Measurements from ENCODE around the gene STX16.
A peak's percentile ranks its signal among the peaks of the same experiment; 100 is the strongest.

STX16 gene, protein sequence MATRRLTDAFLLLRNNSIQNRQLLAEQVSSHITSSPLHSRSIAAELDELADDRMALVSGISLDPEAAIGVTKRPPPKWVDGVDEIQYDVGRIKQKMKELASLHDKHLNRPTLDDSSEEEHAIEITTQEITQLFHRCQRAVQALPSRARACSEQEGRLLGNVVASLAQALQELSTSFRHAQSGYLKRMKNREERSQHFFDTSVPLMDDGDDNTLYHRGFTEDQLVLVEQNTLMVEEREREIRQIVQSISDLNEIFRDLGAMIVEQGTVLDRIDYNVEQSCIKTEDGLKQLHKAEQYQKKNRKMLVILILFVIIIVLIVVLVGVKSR

DNA sequence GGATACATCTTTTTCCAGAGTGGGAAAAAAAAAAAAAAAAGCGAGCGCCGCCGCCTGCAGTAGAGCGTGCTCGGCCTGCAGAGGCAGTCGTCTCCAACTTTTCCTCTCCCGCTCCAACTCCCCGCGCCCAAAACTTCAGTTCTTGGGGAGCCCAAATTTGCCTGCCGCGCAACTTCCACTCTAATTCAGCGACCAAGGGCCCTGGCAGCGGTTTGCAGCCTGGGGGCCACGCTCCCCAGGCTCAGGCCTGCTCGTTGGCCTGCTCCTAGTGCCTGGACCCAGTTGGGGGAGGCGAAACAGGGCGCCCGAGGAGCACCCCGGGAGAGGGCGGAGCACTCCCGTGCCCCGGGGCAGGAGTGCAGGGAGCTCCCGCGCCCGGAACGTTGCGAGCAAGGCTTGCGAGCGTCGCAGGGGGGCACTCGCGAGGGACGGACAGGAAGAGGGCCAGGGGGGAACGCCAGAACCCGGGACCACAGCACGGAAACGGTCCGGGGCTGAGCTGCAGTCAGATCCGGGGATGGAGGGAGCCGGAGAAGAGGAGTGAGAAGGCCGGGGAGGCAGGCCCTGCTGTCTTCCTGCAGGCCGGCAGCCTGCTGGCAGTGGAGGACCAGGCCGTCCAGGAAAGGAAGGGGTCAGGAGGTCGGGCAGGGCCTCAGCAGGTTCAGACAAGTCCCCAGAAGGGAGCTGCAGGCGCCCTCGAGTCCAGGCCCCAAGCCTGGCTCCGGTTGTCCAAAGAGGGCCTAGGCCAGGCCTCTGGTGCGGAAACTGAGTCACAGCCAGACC, at the start of gene STX16:
Gene STX16, plus strand, starts transcription at position 508 of the 783 bp plus-strand sequence. CDS start 724 bp downstream, outside the sequence.
- DNase-seq = peak; percentile 88 to 95 (median 94)

DNA sequence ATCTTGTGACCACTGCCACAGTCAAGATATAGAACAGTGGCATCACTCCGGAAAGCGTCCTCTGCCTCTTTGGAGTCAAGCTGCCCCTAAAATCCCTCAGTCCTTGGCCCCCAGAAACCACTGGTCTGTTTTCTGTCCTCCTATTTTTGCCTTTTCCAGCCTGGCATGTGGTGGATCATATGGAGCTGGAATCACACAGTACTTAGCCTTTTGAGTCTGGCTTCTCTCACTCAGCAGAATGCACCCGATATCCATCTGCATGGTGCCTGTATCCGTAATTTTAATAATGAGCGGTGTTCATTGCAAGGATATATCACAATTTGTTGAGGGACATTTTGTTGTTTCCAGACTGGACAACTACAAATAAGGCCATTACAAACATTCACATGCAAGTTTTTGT, 49.0 kb upstream of the STX16 start:
- no peak for DNase-seq

DNA sequence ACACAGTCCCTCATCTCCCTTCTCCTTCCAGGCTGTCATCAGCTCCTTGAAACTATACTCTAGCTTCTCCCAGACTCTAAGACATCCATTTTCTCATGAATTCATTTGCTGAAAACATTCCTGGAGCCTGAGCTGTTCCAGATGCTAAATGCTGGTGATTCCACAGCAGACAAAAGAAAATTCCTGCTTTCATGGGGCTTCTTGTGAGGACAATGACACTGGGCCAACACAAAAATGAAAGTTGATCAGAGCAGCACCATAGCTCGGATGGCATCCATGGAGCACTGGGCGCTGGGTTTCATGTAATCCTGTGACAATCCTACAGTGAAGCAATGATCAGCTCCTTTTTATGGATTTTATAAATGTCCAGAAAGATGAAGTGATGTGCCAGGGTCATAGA, 47.4 kb upstream of the STX16 start:
- DNase-seq = no peak

DNA sequence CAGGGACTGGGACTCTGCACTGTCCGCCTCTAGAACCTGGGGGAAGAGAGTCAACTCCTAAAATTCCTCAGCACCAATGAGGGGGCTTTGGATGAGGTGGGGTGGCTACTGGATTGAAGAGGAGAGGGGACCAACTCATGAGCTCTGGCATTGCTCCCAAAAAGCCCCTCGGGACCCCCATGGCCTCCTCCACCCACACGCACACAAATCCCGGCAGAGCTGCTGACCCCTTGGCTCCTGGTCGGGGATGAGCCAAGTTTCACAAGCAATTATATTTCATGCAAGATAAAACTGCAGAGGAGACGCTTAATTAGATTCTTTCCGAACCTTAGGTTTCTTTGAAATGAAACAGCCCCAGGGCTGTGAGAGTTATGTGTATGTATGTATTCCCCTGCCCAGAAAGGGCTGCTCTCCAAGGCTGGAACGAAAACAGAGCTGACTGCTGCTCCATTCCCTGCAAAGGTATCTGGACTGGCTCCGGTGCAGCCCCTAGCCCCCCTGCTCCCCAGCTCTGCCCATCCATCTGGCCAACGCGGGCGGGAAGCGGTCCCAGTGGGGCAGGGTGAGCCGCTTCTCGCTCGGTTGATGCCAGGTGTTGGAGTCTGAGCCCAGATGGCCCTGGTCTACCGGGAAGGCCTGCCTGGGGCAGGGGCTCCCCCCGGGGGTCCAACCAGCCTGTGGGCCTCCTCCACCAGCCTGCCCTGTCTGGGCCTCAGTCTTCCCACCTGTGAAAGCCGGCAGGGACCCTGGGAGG, 46.8 kb upstream of the STX16 start:
- no peak for DNase-seq

DNA sequence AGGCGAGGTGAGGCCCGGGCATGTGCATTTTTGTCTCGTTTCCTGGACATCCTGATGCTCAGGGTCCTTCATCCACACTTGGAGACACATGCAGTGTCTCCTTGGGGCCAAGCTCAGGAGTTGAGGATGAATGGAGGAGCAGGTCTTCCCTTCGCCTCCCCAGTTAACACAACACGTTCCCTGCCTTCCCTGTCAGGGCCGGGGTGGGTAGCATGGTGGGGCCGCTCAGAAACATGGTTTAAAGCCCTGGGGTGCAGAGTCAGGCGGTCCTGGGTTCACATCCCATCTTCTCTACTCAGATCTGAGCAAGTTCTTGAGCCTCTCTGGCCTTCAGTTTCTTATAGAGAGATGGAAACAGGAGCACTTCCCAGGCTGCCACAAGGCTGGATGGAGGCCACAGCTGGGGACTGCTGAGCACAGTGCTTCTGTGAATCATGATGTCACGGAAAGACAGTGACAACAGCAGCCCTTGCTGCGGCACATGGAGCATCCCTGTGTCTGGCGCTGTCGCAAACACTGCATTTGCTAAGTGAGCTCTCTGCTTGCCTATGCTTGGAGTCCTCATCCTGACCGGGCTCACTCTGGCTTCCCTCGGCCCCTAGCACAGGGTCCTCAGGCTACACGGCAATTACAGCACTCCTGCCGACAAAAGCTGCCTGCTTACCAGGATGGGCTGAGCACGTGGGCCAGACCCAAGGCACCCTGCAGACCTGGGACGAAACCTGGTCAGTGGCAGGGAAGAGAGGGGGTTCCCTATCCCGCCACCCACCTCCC, 45.6 kb upstream of the STX16 start:
- no peak for DNase-seq

DNA sequence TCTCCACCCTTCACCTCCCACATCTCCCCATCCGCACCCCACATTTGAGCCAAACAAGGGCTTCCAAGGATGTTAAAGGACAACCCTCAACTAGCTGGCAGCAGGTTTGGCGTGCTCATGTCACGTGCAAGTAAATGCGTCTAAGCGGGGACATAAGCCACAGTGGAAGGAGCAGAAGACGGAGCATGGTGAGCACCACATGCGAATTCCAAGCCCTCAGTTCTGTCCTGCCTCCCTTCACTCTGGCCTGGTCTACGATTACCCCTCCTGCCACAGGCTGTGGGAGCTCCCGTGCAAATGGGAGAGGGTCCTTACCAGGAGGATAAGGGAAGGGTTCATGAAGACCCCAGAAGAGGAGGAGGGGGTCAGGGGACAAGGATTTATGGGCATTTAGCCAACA, 44.9 kb upstream of the STX16 start:
- no peak for DNase-seq

DNA sequence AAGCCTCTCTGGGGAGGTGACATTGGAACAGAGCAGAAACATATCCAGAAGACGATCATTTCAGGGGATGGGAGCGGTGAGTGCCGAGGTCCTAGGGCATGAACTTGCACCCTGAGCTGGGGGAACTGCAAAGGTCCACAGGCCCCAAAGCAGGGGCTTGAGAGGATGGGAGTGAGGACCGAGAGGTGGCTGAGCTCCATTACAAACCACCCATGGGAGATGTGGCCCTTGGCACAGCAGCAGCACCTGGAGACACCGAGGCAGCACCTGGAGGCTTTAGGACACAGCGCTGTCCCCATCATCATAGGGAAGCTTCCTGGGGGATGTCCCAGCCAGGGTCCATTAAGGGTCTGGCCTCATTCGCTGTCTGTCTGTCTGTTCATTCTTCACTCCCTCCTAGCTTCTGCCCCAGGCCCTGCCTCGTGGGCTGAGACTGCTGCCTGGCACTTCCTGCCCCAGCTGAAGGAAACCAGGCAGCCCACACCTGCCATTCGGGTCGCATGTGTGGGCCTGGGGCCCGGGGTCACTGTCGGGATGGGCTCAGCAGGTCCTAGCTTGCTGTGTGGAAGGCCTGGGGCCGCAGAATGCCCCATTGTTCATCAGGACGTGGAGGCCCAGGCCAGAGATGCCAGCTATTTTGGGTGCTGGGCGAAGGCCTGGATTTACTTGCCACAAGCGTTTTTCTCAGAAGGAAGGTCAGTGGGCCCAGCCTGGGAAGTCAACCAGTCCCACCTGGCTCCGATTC, 42.8 kb upstream of the STX16 start:
- DNase-seq = no peak

DNA sequence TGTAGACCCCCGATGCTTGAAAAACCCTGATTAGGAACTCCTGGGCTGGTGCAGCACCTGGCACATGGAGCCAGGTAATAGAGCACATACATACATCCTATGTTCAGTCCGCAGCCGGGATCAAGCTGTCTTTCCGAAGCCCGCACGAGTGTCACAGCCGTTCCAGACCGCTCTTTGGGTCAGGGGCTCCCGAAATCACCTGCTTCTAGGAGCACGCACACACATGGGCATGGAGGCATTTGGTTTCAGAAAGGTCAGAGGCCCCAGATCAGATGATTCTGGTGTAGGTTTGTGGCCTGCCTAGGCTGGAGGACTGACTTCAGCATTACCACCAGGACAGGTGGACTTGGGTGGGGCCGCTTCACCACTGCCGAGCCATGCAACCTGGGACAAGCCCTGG, 42.1 kb upstream of the STX16 start:
- no peak for DNase-seq

DNA sequence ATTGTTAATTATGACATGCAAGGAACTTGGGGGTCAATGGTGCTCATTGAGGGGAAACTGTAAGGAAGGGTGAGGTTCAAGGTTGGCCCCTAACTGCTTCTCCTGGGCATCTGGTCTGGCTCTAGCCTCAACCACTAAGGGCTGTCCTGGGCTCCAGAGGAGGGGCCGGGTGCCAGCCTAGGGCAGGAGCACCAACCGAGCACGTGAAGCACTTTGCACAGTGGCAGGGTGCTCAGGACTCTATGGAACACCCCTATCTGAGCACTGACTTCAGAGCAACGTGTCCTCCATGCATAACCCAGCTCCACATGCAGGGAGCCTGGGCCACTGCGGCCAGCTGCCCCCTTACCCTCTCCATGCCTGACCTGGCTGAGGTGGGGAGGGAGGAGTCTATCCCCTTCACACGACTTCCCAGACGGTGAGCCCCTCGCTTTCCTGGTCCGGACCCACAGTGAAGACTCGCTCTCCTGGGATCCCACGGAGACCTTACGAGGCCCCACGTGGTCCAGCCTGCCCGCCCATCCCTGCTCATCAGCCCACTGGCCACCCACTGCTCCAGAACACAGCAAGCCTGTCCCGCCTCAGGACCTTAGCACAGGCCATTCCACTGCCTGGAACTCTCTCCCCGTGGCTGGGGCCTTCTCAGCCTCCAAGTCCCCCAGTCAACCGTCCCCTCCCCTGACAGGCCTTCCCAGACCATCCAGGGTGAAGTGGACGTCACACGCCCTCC, 40.8 kb upstream of the STX16 start:
- DNase-seq = no peak

DNA sequence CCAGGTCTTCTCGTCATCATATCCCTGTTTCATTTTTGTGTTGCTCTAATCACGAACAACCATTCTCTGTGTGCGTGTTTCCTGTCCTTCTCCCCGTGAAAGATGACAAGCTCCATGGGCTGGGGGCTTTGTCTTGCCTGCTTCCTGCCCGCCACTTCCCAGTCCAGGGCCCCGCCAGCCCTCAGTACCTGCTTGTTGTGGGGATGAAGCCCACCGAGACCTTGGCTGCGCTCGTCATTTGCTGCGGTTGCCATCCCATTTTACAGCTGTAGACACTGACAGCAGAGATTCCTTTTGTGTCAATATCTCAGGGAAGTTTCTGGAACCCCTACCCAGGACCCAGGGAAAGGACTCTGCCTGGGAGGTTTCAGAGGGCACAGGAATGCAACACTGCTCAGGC, 40.3 kb upstream of the STX16 start:
- DNase-seq = no peak

DNA sequence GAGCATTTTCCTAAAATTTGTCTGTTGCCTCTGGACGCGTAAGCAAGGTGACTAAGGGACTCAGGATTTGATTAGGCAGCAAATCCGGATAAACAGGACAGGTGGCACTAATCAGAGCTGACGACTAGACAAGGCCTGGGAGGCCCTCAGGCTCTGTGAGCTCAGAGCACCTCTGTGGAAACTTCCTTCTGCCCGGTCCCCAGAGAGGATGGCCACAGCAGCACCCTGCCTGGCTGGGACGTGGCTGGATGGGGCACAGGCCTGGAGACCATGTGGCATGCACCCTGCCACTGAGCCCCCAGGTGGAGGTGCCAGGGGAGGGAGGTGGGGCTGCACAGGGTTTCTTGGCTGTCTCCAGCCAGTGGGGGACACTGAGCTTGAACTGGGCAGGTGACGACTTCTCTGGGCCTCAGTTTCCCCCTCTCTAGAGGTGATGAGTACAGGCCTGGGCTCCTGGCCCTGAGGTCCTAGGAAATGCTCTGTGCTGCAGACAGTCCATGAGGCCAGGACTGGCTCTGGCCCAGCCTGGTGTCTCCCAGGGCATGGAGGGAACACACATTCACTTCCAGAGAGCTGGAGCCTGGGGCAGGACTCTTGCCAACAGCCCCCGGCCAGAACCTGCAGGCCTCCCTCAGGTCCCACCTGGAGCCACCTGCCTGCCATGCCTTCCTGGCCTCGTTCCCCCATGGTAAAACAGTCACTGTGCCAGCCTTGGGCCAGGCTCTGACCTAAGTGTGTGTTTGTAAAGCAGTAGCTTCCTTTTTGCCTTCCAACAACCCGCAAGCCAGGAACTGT, 39.6 kb upstream of the STX16 start:
- DNase-seq = no peak

DNA sequence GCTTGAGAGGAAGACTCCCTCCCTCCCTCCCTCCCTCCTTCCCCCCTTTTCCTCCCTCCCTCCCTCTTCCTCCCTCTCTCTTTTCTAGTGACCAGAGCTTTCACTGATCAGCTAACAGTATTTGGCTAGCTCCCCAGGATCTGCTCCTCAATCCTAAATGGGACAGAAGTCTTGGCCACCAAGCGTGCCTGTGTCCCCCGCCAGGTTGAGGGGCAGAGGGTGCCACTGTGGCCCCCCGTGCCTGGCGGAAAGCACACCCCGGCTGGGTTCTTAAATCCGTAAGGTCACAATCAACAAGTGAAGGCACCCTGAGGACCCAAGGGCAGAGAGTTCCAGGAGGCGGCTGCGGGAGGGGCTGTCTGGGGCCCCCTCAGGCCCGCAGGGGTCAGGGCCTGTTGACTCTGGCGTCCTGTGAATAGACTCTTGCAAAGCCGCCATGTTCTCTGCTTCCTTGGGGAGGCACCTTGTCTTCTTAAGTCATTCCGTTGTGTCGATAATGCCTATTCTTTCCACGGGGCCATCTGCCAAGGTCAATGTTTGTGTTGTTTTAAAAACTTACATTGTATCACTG, 38.9 kb upstream of the STX16 start:
- DNase-seq = no peak

DNA sequence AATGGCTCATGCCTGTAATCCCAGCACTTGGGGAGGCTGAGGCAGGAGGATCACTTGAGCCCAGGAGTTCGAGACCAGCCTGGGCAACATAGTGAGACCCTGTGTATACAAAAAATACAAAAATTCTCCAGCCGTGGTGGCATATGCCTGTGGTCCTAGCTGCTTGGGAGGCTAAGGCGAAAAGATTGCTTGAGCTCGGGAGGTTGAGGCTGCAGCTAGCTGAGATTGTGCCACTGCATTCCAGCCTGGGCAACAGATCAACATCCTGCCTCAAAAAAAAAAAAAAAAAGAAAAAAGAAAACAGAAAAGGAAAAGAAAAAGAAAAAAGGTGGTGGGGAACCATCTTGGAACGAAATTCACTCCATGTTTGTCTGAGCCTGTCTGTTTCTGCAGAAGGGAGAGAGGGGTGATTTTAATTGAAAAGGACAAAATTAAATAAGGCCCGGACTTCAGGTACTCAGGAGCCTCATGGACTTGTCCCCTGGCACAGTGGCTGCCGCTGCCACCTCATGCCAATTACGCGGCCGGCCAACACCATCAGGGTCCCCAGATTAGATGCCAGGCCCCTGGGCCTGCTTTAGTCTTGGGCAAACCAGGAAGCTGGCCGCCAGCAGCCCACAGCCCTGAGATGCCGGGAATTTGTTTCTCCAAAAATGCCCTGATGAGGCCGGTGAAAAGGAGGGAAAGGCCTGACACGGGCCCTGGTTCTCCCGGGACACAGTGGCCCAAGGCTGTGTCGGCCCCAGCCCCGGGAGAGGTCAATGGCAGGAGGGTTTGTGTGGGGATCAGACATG, 37.8 kb upstream of the STX16 start:
- DNase-seq = no peak

DNA sequence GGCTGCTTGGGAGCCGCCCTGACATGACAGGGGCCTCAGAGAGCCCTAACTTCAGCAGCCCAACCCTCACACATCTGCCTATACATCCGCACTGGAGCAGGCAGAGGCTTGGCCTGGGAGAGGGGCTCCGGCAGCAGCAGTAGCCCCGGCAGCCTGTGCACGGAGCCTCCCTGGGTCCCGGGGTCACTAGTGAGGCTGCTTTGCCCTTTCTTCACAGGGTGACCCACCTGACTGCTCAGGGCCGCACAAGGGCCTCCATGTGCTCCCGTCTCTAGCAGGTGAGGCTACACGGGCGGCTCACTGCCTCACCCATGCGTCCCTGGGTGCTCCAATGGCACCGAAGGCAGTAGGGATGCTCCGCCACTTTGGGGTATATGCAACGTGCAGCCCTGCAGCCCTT, 36.7 kb upstream of the STX16 start:
- no peak for DNase-seq

DNA sequence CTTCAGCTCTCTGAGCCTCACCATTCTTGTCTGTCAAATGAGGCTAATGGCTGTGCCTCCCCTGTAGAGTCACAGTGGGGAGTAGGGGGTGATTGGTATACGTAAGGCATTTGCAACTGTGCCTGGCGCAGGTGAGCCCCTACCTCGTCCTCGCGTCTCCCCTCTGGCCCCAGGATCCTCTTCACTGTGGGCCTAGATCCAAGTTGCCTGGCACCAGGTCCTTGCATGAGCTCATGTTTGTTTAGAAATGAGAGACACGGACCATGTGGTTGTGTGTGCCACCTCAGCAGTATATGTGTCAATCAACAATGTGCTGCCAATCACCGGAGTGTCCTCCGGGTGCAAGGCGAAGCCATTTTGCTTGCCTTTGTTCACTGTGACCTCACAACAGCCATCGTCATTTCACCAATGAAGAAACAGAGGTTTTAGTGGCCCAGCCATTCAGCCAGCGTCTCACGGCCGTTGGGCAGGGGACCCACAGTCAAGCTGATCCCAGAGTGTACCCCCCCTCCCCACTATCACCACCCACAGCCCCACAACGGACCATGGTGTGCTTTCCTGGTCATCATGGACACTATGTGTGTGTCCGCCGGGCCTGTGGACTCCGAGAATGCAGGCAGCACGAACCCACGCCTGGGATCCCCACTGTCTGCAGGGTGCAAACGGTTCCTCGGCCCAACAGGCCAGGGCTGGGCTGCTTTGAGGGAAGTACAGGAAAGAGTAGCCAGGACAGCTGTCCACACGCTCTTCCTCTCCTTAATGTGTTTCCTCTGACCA, 35.9 kb upstream of the STX16 start:
- peak in 1 of 3 experiments; percentile 33 for DNase-seq

DNA sequence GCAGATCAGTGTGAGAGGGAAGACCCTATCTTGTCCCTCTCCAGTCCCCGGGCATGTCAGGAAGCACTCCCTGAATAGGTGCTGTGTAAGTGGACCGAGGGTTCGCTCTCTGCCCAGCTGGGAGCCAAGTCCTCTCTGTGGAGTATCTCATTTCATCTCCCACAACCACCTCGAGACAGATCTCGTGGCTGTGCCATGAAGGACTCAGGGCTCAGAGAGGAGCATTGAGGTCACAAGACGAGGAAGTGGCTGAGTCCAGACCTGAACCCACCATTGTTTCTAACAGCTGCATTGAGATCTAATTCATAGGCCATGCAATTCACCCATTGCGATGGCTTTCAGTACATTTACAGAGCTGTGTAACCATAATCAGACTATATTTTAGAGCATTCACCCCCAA, 34.7 kb upstream of the STX16 start:
- no peak for DNase-seq

DNA sequence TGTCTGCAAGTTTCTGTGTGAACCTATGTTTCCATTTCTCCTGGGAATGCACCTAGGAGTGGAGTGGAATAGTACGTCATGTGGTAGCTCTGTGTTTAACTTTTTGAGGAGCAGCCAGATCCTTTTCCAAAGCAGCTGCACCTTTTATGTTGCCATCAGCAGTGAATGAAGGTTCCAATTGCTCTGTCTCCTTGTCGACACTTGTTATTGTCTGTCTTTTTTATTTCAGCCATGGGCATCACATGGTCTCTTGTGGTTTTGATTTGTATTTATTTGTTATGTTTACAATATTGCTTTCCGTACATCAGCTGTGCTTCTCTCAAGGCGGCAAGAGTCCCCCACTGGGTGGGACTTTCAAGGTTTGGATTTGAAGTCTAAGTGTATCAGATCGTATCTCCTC, 33.9 kb upstream of the STX16 start:
- DNase-seq = no peak

DNA sequence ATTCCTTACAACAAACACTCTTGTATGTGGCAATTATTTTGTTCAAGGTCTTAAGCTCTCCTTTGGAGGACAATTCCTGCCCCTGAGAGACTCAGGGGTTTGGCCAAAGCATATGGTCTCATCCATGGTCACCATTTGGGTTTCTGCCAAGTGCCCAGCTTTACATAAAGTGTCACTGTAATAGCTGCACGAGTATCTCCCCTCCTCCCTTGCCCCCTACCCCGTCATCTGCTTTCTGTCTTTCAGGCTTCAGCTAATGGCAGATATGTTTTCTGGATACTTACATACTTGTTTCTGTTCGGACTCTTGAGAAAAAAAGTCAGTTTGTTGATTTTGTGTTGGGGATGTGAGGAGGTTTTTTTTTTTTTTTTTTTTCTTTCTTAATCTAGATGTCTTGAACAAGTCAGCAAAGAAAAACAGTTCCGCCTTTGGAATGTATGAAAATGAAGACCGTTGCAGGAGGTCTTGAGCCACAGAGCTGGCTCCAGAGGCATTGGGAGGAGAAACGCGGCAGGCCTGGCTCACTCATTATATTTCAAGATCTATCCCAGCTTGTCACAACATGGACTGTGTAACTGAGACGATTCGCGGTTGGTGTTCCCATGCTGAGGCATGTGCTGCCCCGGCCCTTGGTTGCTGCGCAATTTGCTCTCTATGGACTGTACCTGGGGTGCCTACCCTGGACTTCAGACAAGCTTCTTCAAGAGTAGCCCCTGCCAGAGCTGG, 32.6 kb upstream of the STX16 start:
- DNase-seq = no peak

Measured in NCI-H1417 (cell line).